GM23248 (cell line): ENCODE data around the gene SEPTIN5. TPM values are rescaled to one million over a fixed set of nuclear protein-coding genes. Genes with fewer than 3 reads are reported as not detected.

Experiments used
- DNase-seq: peaks from one replicate; pipeline ENCODE4 v3.0.0-alpha.2; 2015
- H2AFZ ChIP-seq: fragments of 200-600 bp; sonication (generic); 2 replicates; pipeline ENCODE4 v1.6.1; 2016; ENCODE audit warnings: antibody characterized with exemption
- H3F3A ChIP-seq: fragments of 200-600 bp; sonication (generic); 2 replicates; pipeline ENCODE4 v1.6.1; 2016; ENCODE audit warnings: mild to moderate bottlenecking, antibody characterized with exemption, mixed run types; ENCODE audit not compliant: insufficient read depth
- H3K27ac ChIP-seq: fragments of 200-600 bp; sonication (generic); 2 replicates; pipeline ENCODE4 v1.5.1; 2016; ENCODE audit warnings: mild to moderate bottlenecking
- H3K27me3 ChIP-seq: fragments of 200-600 bp; sonication (generic); replicated peaks from 2 replicates; pipeline ENCODE4 v1.6.1; 2016; ENCODE audit warnings: mild to moderate bottlenecking; ENCODE audit not compliant: insufficient read depth
- H3K36me3 ChIP-seq: fragments of 200-600 bp; sonication (generic); 2 replicates; pipeline ENCODE4 v1.6.1; 2016; ENCODE audit warnings: low read depth, mild to moderate bottlenecking
- H3K4me1 ChIP-seq: fragments of 200-600 bp; sonication (generic); 2 replicates; pipeline ENCODE4 v1.6.1; 2016; ENCODE audit warnings: mild to moderate bottlenecking; ENCODE audit not compliant: insufficient read depth
- H3K4me2 ChIP-seq: fragments of 200-600 bp; sonication (generic); one replicate; pipeline ENCODE4 v1.6.1; 2016; ENCODE audit warnings: mild to moderate bottlenecking; ENCODE audit not compliant: unreplicated experiment
- H3K4me3 ChIP-seq: fragments of 200-600 bp; sonication (generic); 2 replicates; pipeline ENCODE4 v1.5.1; 2016; ENCODE audit warnings: mild to moderate bottlenecking
- H3K79me2 ChIP-seq: fragments of 200-600 bp; sonication (generic); 2 replicates; pipeline ENCODE4 v1.6.1; 2016; ENCODE audit warnings: mild to moderate bottlenecking; ENCODE audit not compliant: insufficient read depth
- H3K9ac ChIP-seq: fragments of 200-600 bp; sonication (generic); 2 replicates; pipeline ENCODE4 v1.6.1; 2016; ENCODE audit warnings: mild to moderate bottlenecking
- H3K9me2 ChIP-seq: fragments of 200-600 bp; sonication (generic); 2 replicates; pipeline ENCODE4 v1.6.1; 2016; ENCODE audit warnings: mixed run types, mild to moderate bottlenecking, moderate library complexity; ENCODE audit not compliant: insufficient read depth
- H3K9me3 ChIP-seq: fragments of 200-600 bp; sonication (generic); one replicate; pipeline ENCODE4 v1.6.1; 2017; ENCODE audit warnings: low read depth
- H4K20me1 ChIP-seq: fragments of 200-600 bp; sonication (generic); 2 replicates; pipeline ENCODE4 v1.6.0; 2016; ENCODE audit not compliant: insufficient read depth
- EZH2 ChIP-seq: fragments of 200-600 bp; sonication (generic); IDR thresholded peaks from 2 replicates; pipeline ENCODE4 v1.6.1; 2018; ENCODE audit warnings: antibody characterized with exemption, mild to moderate bottlenecking; ENCODE audit not compliant: insufficient read depth, poor library complexity, severe bottlenecking
- EZH2phosphoT487 ChIP-seq: fragments of 200-600 bp; sonication (generic); IDR thresholded peaks from 2 replicates; pipeline ENCODE4 v1.6.1; 2018; ENCODE audit warnings: antibody characterized with exemption, moderate library complexity, mild to moderate bottlenecking, low read depth; ENCODE audit not compliant: insufficient read depth
- WGBS, 2 experiments: methylation state at CpG; one replicate each; pipeline ENCODE4 v1.1.6; 2015 to 2017; ENCODE audit warnings: low lambda C conversion rate in 2 of 2, low coverage in 1 of 2; ENCODE audit errors: missing lambda C conversion rate in 2 of 2; 5-methylcytosine and 5-hydroxymethylcytosine counted together
- in situ Hi-C: fragments of 300-500 bp; cut with MboI; formaldehyde crosslinking; loops from 2 replicates; pipeline ENCODE4 v1.15.0; 2020
- polyA plus RNA-seq: library from polyadenylated mRNA; unstranded; fragments of >200 nt; fragmentation: Nextera tagmentation; extraction: Ambion mirVana; gene quantifications from 2 replicates; pipeline ENCODE4 v1.2.1, GENCODE V29; 2016
- total RNA-seq: library from RNA; depleted of rRNA; stranded (reverse); fragments of >200 nt; shearing (Covaris generic); gene quantifications from 2 replicates; pipeline ENCODE4 v1.2.3, GENCODE V29; 2014

Gene SEPTIN5
- total and polyA plus RNA-seq, 2 experiments from 2014 or later, result 17.0 to 31.5 TPM

- Histone ChIP-seq H3K27me3 (peaks cover 24% of the 10 kb centered on the region; the same call in 1 of the 2 replicates), H3K9me2 (no peaks in the 10 kb centered on the region), H3K4me1 (peaks cover 10% of the 10 kb centered on the region; the same call in 1 of the 2 replicates), H3F3A (0 out of 2 replicates have a peak, but pooled peaks cover 5% of the 10 kb centered on the region), H3K79me2 (peaks cover 25% of the 10 kb centered on the region), H4K20me1 (no peaks in the 10 kb centered on the region), H3K9me3 (no peaks in the 10 kb centered on the region), H3K36me3 (no peaks in the 10 kb centered on the region), H3K27ac (no peak overlapping the region), H3K9ac (peak overlapping the region; percentile 62; the same call in 1 of the 2 replicates), H3K4me3 (peak overlapping the region; percentile 67), H3K4me2 (peak overlapping the region; percentile 60), H2AFZ (peak overlapping the region; percentile 72)
- no peak for TF ChIP-seq EZH2phosphoT487
- TF ChIP-seq EZH2, result no peak
- no peak for DNase-seq
- in situ Hi-C loops, result no loop called here
- 53 to 68% methylated on average over 16 of the region's 21 CpGs for WGBS, 2 experiments
Measured at GRCh38 chr22:19758896-19759426, 44.7 kb downstream of the SEPTIN5 start.

- H3K27me3 ChIP-seq, result peaks cover 20% of the 10 kb centered on the region; the same call in 1 of the 2 replicates
- 3 to 4% methylated on average over 16 to 38 of the region's 43 CpGs for WGBS, 2 experiments
Measured at GRCh38 chr22:19759427-19760057, 45.2 kb downstream of the SEPTIN5 start.

GRCh38 chr22:19760058-19760950, 46.0 kb downstream of the SEPTIN5 start, which contains the start of gene TBX1:
TSS of gene TBX1 (plus strand) at chr22:19760778. CDS start at chr22:19760844, 66 bp downstream.
- peaks cover 26% of the 10 kb centered on the region for H3K79me2 ChIP-seq
- H3K9ac ChIP-seq, result peak within 1 kb of the TSS; percentile 79
- no peaks in the 10 kb centered on the region for H3K9me2 ChIP-seq
- peak within 1 kb of the TSS; percentile 70 for H3K4me3 ChIP-seq
- in situ Hi-C loops, result no loop called here
- TF ChIP-seq EZH2 (peak; percentile 93), EZH2phosphoT487 (peak; percentile 65; the same call in 1 of the 2 replicates)
- H2AFZ ChIP-seq, result peak within 1 kb of the TSS; percentile 72
- H3F3A ChIP-seq, result 0 out of 2 replicates have a peak, but pooled peaks cover 5% of the 10 kb centered on the region
- H3K27me3 ChIP-seq, result peaks cover 12% of the 10 kb centered on the region; the same call in 1 of the 2 replicates
- DNase-seq, result peak; percentile 56
- peak within 1 kb of the TSS; percentile 91 for H3K4me2 ChIP-seq
- no peaks in the 10 kb centered on the region for H3K9me3 ChIP-seq
- H3K36me3 ChIP-seq, result no peaks in the 10 kb centered on the region
- H3K27ac ChIP-seq, result peak within 1 kb of the TSS; percentile 29
- H3K4me1 ChIP-seq, result peaks cover 6% of the 10 kb centered on the region; the same call in 1 of the 2 replicates
- H4K20me1 ChIP-seq, result no peaks in the 10 kb centered on the region
- WGBS, 2 experiments, result 4 to 9% methylated on average over 15 to 43 of the region's 79 CpGs

More at GRCh38 chr22:19759427-19760057, 45.2 kb downstream of the SEPTIN5 start:
- Histone ChIP-seq H3K79me2 (peaks cover 26% of the 10 kb centered on the region), H4K20me1 (no peaks in the 10 kb centered on the region), H3K4me3 (peak overlapping the region; percentile 67), H3K9me3 (no peaks in the 10 kb centered on the region), H3F3A (0 out of 2 replicates have a peak, but pooled peaks cover 5% of the 10 kb centered on the region), H3K4me1 (peaks cover 10% of the 10 kb centered on the region; the same call in 1 of the 2 replicates), H3K9me2 (no peaks in the 10 kb centered on the region), H3K9ac (peak overlapping the region; percentile 62), H3K4me2 (peak overlapping the region; percentile 60), H3K36me3 (no peaks in the 10 kb centered on the region), H3K27ac (peak overlapping the region; percentile 13; the same call in 1 of the 2 replicates), H2AFZ (peak overlapping the region; percentile 72)
- in situ Hi-C loops, result no loop called here
- DNase-seq, result peak; percentile 65
- TF ChIP-seq EZH2phosphoT487, result 0 out of 2 replicates have a peak, but pooled peaks have one; percentile 58
- no peak for TF ChIP-seq EZH2
